ENCODE measurements around the gene C3orf52. TPM values are rescaled to one million over a fixed set of nuclear protein-coding genes. Genes with fewer than 3 reads are reported as not detected.

The C3orf52 gene
- total and polyA plus RNA-seq, 2 experiments from 2014 or later = 9.3 to 20.7 TPM

- Histone ChIP-seq H3K79me2 (no peaks in the 10 kb centered on the region), H3K4me1 (ENCODE audit: insufficient read depth) (no peaks in the 10 kb centered on the region), H2AFZ (peak overlapping the region; percentile 43), H3K27ac (peak overlapping the region; percentile 71), H3K4me3 (no peak overlapping the region), H3K9me3 (ENCODE audit: low read depth) (no peaks in the 10 kb centered on the region), H3K27me3 (no peaks in the 10 kb centered on the region), H3K36me3 (replicated peaks; ENCODE audit: insufficient read depth, low read depth) (no peaks in the 10 kb centered on the region), H4K20me1 (ENCODE audit: insufficient read depth, poor library complexity, severe bottlenecking) (no peaks in the 10 kb centered on the region), H3K9me2 (replicated peaks; ENCODE audit: insufficient read depth) (no peaks in the 10 kb centered on the region), H3K4me2 (no peak overlapping the region)
- peak; percentile 46 for DNase-seq (ENCODE audit: low spot score)
- WGBS (ENCODE audit: low lambda C conversion rate, missing lambda C conversion rate) = 66% methylated on average over 6 of the region's 6 CpGs
- TF ChIP-seq, protein P1, sequence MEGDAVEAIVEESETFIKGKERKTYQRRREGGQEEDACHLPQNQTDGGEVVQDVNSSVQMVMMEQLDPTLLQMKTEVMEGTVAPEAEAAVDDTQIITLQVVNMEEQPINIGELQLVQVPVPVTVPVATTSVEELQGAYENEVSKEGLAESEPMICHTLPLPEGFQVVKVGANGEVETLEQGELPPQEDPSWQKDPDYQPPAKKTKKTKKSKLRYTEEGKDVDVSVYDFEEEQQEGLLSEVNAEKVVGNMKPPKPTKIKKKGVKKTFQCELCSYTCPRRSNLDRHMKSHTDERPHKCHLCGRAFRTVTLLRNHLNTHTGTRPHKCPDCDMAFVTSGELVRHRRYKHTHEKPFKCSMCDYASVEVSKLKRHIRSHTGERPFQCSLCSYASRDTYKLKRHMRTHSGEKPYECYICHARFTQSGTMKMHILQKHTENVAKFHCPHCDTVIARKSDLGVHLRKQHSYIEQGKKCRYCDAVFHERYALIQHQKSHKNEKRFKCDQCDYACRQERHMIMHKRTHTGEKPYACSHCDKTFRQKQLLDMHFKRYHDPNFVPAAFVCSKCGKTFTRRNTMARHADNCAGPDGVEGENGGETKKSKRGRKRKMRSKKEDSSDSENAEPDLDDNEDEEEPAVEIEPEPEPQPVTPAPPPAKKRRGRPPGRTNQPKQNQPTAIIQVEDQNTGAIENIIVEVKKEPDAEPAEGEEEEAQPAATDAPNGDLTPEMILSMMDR (IDR thresholded peaks at IDR 0.05; ENCODE audit: poor library complexity) = no peak
Observed at GRCh38 chr3:112042842-112043280, 43.3 kb upstream of the C3orf52 start.

- H4K20me1 ChIP-seq (ENCODE audit: insufficient read depth, poor library complexity, severe bottlenecking) = no peaks in the 10 kb centered on the region
- no peaks in the 10 kb centered on the region for H3K9me2 ChIP-seq (replicated peaks; ENCODE audit: insufficient read depth)
- no peaks in the 10 kb centered on the region for H3K79me2 ChIP-seq
- H3K4me3 ChIP-seq = no peak overlapping the region
- no peaks in the 10 kb centered on the region for H3K9me3 ChIP-seq (ENCODE audit: low read depth)
- no peaks in the 10 kb centered on the region for H3K4me1 ChIP-seq (ENCODE audit: insufficient read depth)
- peak overlapping the region; percentile 71 for H3K27ac ChIP-seq
- peak; percentile 82 for DNase-seq (ENCODE audit: low spot score)
- H3K36me3 ChIP-seq (replicated peaks; ENCODE audit: insufficient read depth, low read depth) = no peaks in the 10 kb centered on the region
- H3K4me2 ChIP-seq = peak overlapping the region; percentile 47
- TF ChIP-seq, protein P1 (IDR thresholded peaks at IDR 0.05; ENCODE audit: poor library complexity) = peak; percentile 87
- TF ChIP-seq EZH2 (IDR thresholded peaks at IDR 0.05; ENCODE audit: borderline replicate concordance) = no peak
- no peak for TF ChIP-seq EZH2phosphoT487 (IDR thresholded peaks at IDR 0.05; ENCODE audit: low read depth, severe bottlenecking, unreplicated experiment)
- 7% methylated on average over 7 of the region's 7 CpGs for WGBS (ENCODE audit: low lambda C conversion rate, missing lambda C conversion rate)
- H2AFZ ChIP-seq = peak overlapping the region; percentile 43
- no peaks in the 10 kb centered on the region for H3K27me3 ChIP-seq
Observed at GRCh38 chr3:112043621-112044201, 42.5 kb upstream of the C3orf52 start.

DNA sequence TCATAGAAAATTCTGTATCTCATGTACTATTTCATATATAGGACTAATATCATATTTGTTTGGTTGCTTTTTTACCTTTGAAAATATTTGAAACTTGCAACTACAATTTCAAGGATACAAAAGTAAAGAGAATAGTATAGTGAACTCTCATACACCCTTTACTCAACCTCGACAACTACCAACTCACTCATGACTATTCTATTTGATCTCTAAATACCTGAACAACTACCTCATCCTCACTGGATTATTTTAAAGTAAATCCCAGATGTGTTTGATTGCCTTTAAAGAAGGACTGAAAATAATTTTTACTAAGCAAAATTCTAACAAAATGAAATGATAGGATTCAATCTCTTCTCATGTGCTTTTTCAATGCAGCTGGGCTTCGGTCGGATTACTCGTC, 39.6 kb upstream of the C3orf52 start:
- Histone ChIP-seq H3K4me3 (no peak overlapping the region), H3K4me2 (no peak overlapping the region), H3K36me3 (replicated peaks; ENCODE audit: insufficient read depth, low read depth) (no peaks in the 10 kb centered on the region), H4K20me1 (ENCODE audit: insufficient read depth, poor library complexity, severe bottlenecking) (no peaks in the 10 kb centered on the region), H3K79me2 (no peaks in the 10 kb centered on the region), H3K9me2 (replicated peaks; ENCODE audit: insufficient read depth) (no peaks in the 10 kb centered on the region), H3K4me1 (ENCODE audit: insufficient read depth) (no peaks in the 10 kb centered on the region), H2AFZ (no peak overlapping the region), H3K9me3 (ENCODE audit: low read depth) (no peaks in the 10 kb centered on the region), H3K27ac (no peak overlapping the region), H3K27me3 (no peaks in the 10 kb centered on the region)
- no peak for DNase-seq (ENCODE audit: low spot score)
- TF ChIP-seq, protein P1 (IDR thresholded peaks at IDR 0.05; ENCODE audit: poor library complexity) = no peak
- TF ChIP-seq EZH2phosphoT487 (IDR thresholded peaks at IDR 0.05; ENCODE audit: low read depth, severe bottlenecking, unreplicated experiment) (no peak), EZH2 (IDR thresholded peaks at IDR 0.05; ENCODE audit: borderline replicate concordance) (no peak)
- 67% methylated on average over 4 of the region's 4 CpGs for WGBS (ENCODE audit: low lambda C conversion rate, missing lambda C conversion rate)
